DOHH2 (cell line): ENCODE measurements around the gene GSG1L.

Experiments
- H3F3A ChIP-seq: fragments of 200-600 bp; sonication (generic), shearing (Covaris generic); 2 replicates; pipeline ENCODE4 v1.6.0; 2016; ENCODE audit warnings: antibody characterized with exemption, mild to moderate bottlenecking; ENCODE audit not compliant: control insufficient read depth, insufficient read depth
- H3K27ac ChIP-seq: fragments of 200-600 bp; sonication (generic); 2 replicates; pipeline ENCODE4 v1.5.1; 2014; ENCODE audit warnings: low read depth, mild to moderate bottlenecking, low read length, moderate library complexity
- H3K27me3 ChIP-seq: fragments of 200-600 bp; sonication (generic); 2 replicates; pipeline ENCODE4 v1.6.1; 2014; ENCODE audit warnings: mild to moderate bottlenecking, low read length, mixed read lengths; ENCODE audit not compliant: control insufficient read depth
- H3K36me3 ChIP-seq: fragments of 200-600 bp; sonication (generic); 2 replicates; pipeline ENCODE4 v1.6.1; 2014; ENCODE audit warnings: mild to moderate bottlenecking, low read length, moderate library complexity, mixed read lengths; ENCODE audit not compliant: control insufficient read depth
- H3K4me1 ChIP-seq: fragments of 200-600 bp; sonication (generic); 2 replicates; pipeline ENCODE4 v1.6.1; 2014; ENCODE audit warnings: mild to moderate bottlenecking, low read length, mixed read lengths; ENCODE audit not compliant: control insufficient read depth
- H3K4me2 ChIP-seq: fragments of 200-600 bp; sonication (generic); 2 replicates; pipeline ENCODE4 v1.6.0; 2014; ENCODE audit warnings: mild to moderate bottlenecking, low read length, moderate library complexity
- H3K4me3 ChIP-seq: fragments of 200-600 bp; sonication (generic); 2 replicates; pipeline ENCODE4 v1.5.1; 2014; ENCODE audit warnings: mild to moderate bottlenecking, low read length, mixed read lengths
- H3K79me2 ChIP-seq: fragments of 200-600 bp; sonication (generic); 2 replicates; pipeline ENCODE4 v1.6.1; 2014; ENCODE audit warnings: mild to moderate bottlenecking, low read length, mixed read lengths; ENCODE audit not compliant: control insufficient read depth
- H3K9me2 ChIP-seq: fragments of 200-600 bp; sonication (generic); replicated peaks from 2 replicates; pipeline ENCODE4 v1.6.1; 2014; ENCODE audit warnings: mild to moderate bottlenecking, low read length, mixed read lengths; ENCODE audit not compliant: control insufficient read depth
- H3K9me3 ChIP-seq: fragments of 200-600 bp; sonication (generic); 2 replicates; pipeline ENCODE4 v1.6.1; 2014; ENCODE audit warnings: antibody characterized with exemption, low read length, mixed read lengths; ENCODE audit not compliant: control insufficient read depth, insufficient read depth
- H4K20me1 ChIP-seq: fragments of 200-600 bp; sonication (generic); 2 replicates; pipeline ENCODE4 v1.6.0; 2014; ENCODE audit warnings: low read depth, mild to moderate bottlenecking, antibody characterized with exemption, low read length, moderate library complexity; ENCODE audit not compliant: control insufficient read depth, insufficient read depth
- CTCF ChIP-seq: fragments of 200-600 bp; sonication (generic); IDR thresholded peaks from one replicate; pipeline ENCODE4 v1.5.1; 2014; ENCODE audit warnings: antibody characterized with exemption, mild to moderate bottlenecking, low read depth, low read length; ENCODE audit not compliant: poor library complexity, severe bottlenecking
- EZH2phosphoT487 ChIP-seq: fragments of 200-600 bp; sonication (generic); IDR thresholded peaks from 2 replicates; pipeline ENCODE4 v1.6.1; 2017; ENCODE audit warnings: borderline replicate concordance, mild to moderate bottlenecking, antibody characterized with exemption, low read length, moderate library complexity, mixed read lengths

GSG1L gene

GRCh38 chr16:28089992-28090365 is 26.5 kb upstream of the GSG1L start:
- TF ChIP-seq CTCF (no peak), EZH2phosphoT487 (no peak)
- H3K4me2 ChIP-seq: no peak overlapping the region
- no peaks in the 10 kb centered on the region for H3K9me3 ChIP-seq
- no peaks in the 10 kb centered on the region for H3K4me1 ChIP-seq
- H3K9me2 ChIP-seq: no peaks in the 10 kb centered on the region
- H3K4me3 ChIP-seq: no peak overlapping the region
- no peaks in the 10 kb centered on the region for H4K20me1 ChIP-seq
- no peaks in the 10 kb centered on the region for H3K27me3 ChIP-seq
- H3K27ac ChIP-seq: no peak overlapping the region
- no peaks in the 10 kb centered on the region for H3K36me3 ChIP-seq
- H3F3A ChIP-seq: no peaks in the 10 kb centered on the region; the same call in 1 of the 2 replicates
- H3K79me2 ChIP-seq: no peaks in the 10 kb centered on the region

- Histone ChIP-seq H3K27me3 (no peaks in the 10 kb centered on the region), H3K27ac (no peak overlapping the region), H3K4me3 (no peak overlapping the region), H3K36me3 (no peaks in the 10 kb centered on the region), H3K4me1 (no peaks in the 10 kb centered on the region), H3F3A (no peaks in the 10 kb centered on the region; the same call in 1 of the 2 replicates), H3K9me3 (no peaks in the 10 kb centered on the region), H3K4me2 (no peak overlapping the region), H3K79me2 (no peaks in the 10 kb centered on the region), H4K20me1 (no peaks in the 10 kb centered on the region), H3K9me2 (no peaks in the 10 kb centered on the region)
- TF ChIP-seq EZH2phosphoT487 (no peak), CTCF (no peak)
Observed at GRCh38 chr16:28089205-28089991, 25.9 kb upstream of the GSG1L start.

GRCh38 chr16:28087675-28088300 is 24.3 kb upstream of the GSG1L start:
- Histone ChIP-seq H3F3A (no peaks in the 10 kb centered on the region; the same call in 1 of the 2 replicates), H3K9me3 (no peaks in the 10 kb centered on the region), H3K27ac (no peak overlapping the region), H3K36me3 (no peaks in the 10 kb centered on the region), H4K20me1 (no peaks in the 10 kb centered on the region), H3K9me2 (no peaks in the 10 kb centered on the region), H3K27me3 (no peaks in the 10 kb centered on the region), H3K79me2 (no peaks in the 10 kb centered on the region), H3K4me3 (no peak overlapping the region), H3K4me2 (no peak overlapping the region), H3K4me1 (no peaks in the 10 kb centered on the region)
- TF ChIP-seq EZH2phosphoT487: no peak
- no peak for TF ChIP-seq CTCF
